HepG2 (cell line): ENCODE data around the gene CENPC. TPM values are rescaled to one million over a fixed set of nuclear protein-coding genes. Genes with fewer than 3 reads are reported as not detected.

ENCODE experiments used
- ATAC-seq: fragments of 200-7000 bp; cut with Tn5 transposase; 3 replicates; pipeline ENCODE4 v1.9.1; 2020; ENCODE audit warnings: mild to moderate bottlenecking, moderate library complexity
- BruUV-seq: library from RNA; stranded (reverse); fragments of 400-500 nt; replicated peaks from 2 replicates; lab custom pipeline; 2021; lab: Mats Ljungman, UMichigan
- CTCF ChIA-PET: fragments of 300-600 bp; formaldehyde crosslinking; extraction: SDS; loops from one replicate; lab custom pipeline; 2021; ENCODE audit warnings: low total read pairs, inconsistent platforms, low intra/inter-chr PET ratio; lab: Yijun Ruan, JAX
- POLR2A ChIA-PET: fragments of 350-600 bp; sonication (Branson Sonifier 250); formaldehyde crosslinking; loops from one replicate; lab custom pipeline; 2020; ENCODE audit warnings: antibody characterized with exemption, inconsistent platforms; lab: Yijun Ruan, JAX
- DNase-seq: peaks from one replicate; pipeline ENCODE4 v3.0.0-alpha.2; 2015; ENCODE audit warnings: low spot score
- FAIRE-seq: peaks from 3 replicates; lab custom pipeline; 2011; peaks lifted over from hg19 to GRCh38; lab: Jason Lieb, UNC
- H2AFZ ChIP-seq: one replicate; pipeline ENCODE4 v1.6.1; 2011; ENCODE audit warnings: low read length, inconsistent platforms
- H3K27ac ChIP-seq: fragments of 300-600 bp; 3 replicates; pipeline ENCODE4 v1.8.0; 2011; ENCODE audit warnings: mixed run types, mild to moderate bottlenecking, mixed read lengths, low read length, inconsistent platforms; ENCODE audit not compliant: insufficient read depth; ENCODE audit errors: extremely low read length
- H3K27me3 ChIP-seq, 2 experiments: fragments of 200-600 bp in 1 of 2; 2 replicates in 1 of 2; 3 replicates in 1 of 2; pipeline versions ENCODE4 v1.6.0 to v1.8.0; 2011; ENCODE audit warnings: low read length in 2 of 2, mild to moderate bottlenecking in 2 of 2, moderate library complexity in 2 of 2, inconsistent platforms in 1 of 2; ENCODE audit not compliant: insufficient read depth in 2 of 2, control insufficient read depth in 1 of 2
- H3K36me3 ChIP-seq, 2 experiments: fragments of 200-600 bp in 1 of 2; replicated peaks in 1 of 2; 2 replicates in 1 of 2; 3 replicates in 1 of 2; pipeline versions ENCODE4 v1.5.1 to v1.8.0; 2011; ENCODE audit warnings: low read length in 2 of 2, inconsistent platforms in 1 of 2; ENCODE audit not compliant: insufficient read depth in 2 of 2, control insufficient read depth in 1 of 2
- H3K4me1 ChIP-seq: 2 replicates; pipeline ENCODE4 v1.5.1; 2012; ENCODE audit warnings: low read length, inconsistent platforms; ENCODE audit not compliant: insufficient read depth
- H3K4me2 ChIP-seq: 2 replicates; pipeline ENCODE4 v1.6.0; 2011; ENCODE audit warnings: low read depth, low read length, inconsistent platforms
- H3K4me3 ChIP-seq, 3 experiments: fragments of 200-600 bp in 1 of 3; sonication (generic), shearing (Covaris generic) in 1 of 3; replicated peaks in 1 of 3; 2 replicates each; pipeline ENCODE4 v1.5.1; 2011 to 2016; ENCODE audit warnings: low read length in 3 of 3, inconsistent platforms in 2 of 3, low read depth in 2 of 3, mild to moderate bottlenecking in 2 of 3, control low read depth in 1 of 3, mixed read lengths in 1 of 3; ENCODE audit not compliant: insufficient read depth in 1 of 3
- H3K79me2 ChIP-seq: one replicate; pipeline ENCODE4 v1.6.1; 2011; ENCODE audit warnings: low read length, inconsistent platforms; ENCODE audit not compliant: insufficient read depth
- H3K9ac ChIP-seq: 2 replicates; pipeline ENCODE4 v1.6.0; 2011; ENCODE audit warnings: mild to moderate bottlenecking, low read depth, low read length, inconsistent platforms; ENCODE audit not compliant: insufficient read depth
- H3K9me3 ChIP-seq: 2 replicates; pipeline ENCODE4 v1.5.1; 2012; ENCODE audit warnings: mild to moderate bottlenecking, low read length
- H4K20me1 ChIP-seq: 2 replicates; pipeline ENCODE4 v1.6.0; 2011; ENCODE audit warnings: inconsistent platforms, mild to moderate bottlenecking, low read length, moderate library complexity; ENCODE audit not compliant: insufficient read depth
- ATF5 ChIP-seq: sonication (generic); formaldehyde crosslinking; IDR thresholded peaks from 2 replicates; pipeline ENCODE4 v1.4.0; 2020; ENCODE audit warnings: mild to moderate bottlenecking, low read depth, missing genetic modification reagents
- EHMT2 ChIP-seq: fragments of 200-600 bp; sonication (generic); IDR thresholded peaks from 2 replicates; pipeline ENCODE4 v1.7.0; 2017; ENCODE audit warnings: antibody characterized with exemption, low read depth, low read length, borderline replicate concordance
- NFIB ChIP-seq: sonication (generic); formaldehyde crosslinking; IDR thresholded peaks from 2 replicates; pipeline ENCODE4 v1.9.0; 2021; ENCODE audit warnings: missing genetic modification reagents, mild to moderate bottlenecking, borderline replicate concordance
- PCBP2 ChIP-seq: fragments of 200-400 bp; formaldehyde crosslinking; optimal IDR thresholded peaks from 2 replicates; pipeline ENCODE3; 2018; ENCODE audit warnings: low read length, low read depth; ENCODE audit not compliant: poor library complexity, severe bottlenecking
- TAF15 ChIP-seq: fragments of 200-400 bp; formaldehyde crosslinking; IDR thresholded peaks from one replicate; pipeline ENCODE4 v1.6.1; 2018; ENCODE audit warnings: mild to moderate bottlenecking, low read depth, low read length; ENCODE audit not compliant: poor library complexity, severe bottlenecking
- ZMAT5 ChIP-seq: sonication (generic); formaldehyde crosslinking; IDR thresholded peaks from 2 replicates; pipeline ENCODE4 v1.5.0; 2020; ENCODE audit warnings: mild to moderate bottlenecking, low read depth, missing genetic modification reagents, borderline replicate concordance
- ZNF230 ChIP-seq: sonication (generic); formaldehyde crosslinking; IDR thresholded peaks from 2 replicates; pipeline ENCODE4 v1.4.0; 2020; ENCODE audit warnings: mild to moderate bottlenecking, missing genetic modification reagents
- ZNF296 ChIP-seq: sonication (generic); formaldehyde crosslinking; conservative IDR thresholded peaks from 2 replicates; pipeline ENCODE4 v1.5.0; 2020; ENCODE audit warnings: mild to moderate bottlenecking, missing genetic modification reagents
- WGBS: methylation state at CpG from one replicate; pipeline ENCODE4 v1.1.6; 2017; ENCODE audit warnings: low lambda C conversion rate; 5-methylcytosine and 5-hydroxymethylcytosine counted together
- in situ Hi-C: cut with HindIII; loops from 2 replicates; pipeline ENCODE4 v1.10.0; 2017; ENCODE audit warnings: low pct_unique_long_range_greater_than_20kb; ENCODE audit not compliant: extremely low pct_ligation_motif_present
- intact Hi-C: fragments of 100-400 bp; cut with micrococcal nuclease; formaldehyde crosslinking; loops from one replicate; pipeline ENCODE4 v1.10.0; 2022; ENCODE audit not compliant: unreplicated experiment
- polyA plus RNA-seq, 8 experiments: library from polyadenylated mRNA; depleted of rRNA in 3 of 8; stranded (reverse) in 7 of 8; unstranded in 1 of 8; fragments of >200 nt; fragmentation: Illumina TruSeq in 4 of 8; extraction: Trizol in 4 of 8; gene quantifications; 2 replicates each; pipeline versions ENCODE4 v1.2.1 to v1.2.3, GENCODE V29; 2011 to 2016; ENCODE audit warnings: low read depth in 4 of 8, missing spikeins in 1 of 8, mixed read lengths in 1 of 8; ENCODE audit not compliant: insufficient read depth in 1 of 8
- total RNA-seq, 5 experiments: library from RNA; depleted of rRNA; stranded (reverse); fragments of >200 nt; fragmentation: Illumina TruSeq; extraction: Trizol; gene quantifications; 2 replicates each; pipeline ENCODE4 v1.2.3, GENCODE V29; 2016; ENCODE audit warnings: low read depth in 1 of 5
- TF ChIP-seq, protein P1 (sequence below): sonication (generic); formaldehyde crosslinking; IDR thresholded peaks from 2 replicates; pipeline ENCODE4 v1.4.0; 2020; ENCODE audit warnings: missing genetic modification reagents
- TF ChIP-seq, protein P2 (sequence below): sonication (generic); formaldehyde crosslinking; IDR thresholded peaks from 2 replicates; pipeline ENCODE4 v1.9.0; 2021; ENCODE audit warnings: mild to moderate bottlenecking, missing genetic modification reagents

Gene CENPC
- total and polyA plus RNA-seq, 2 of the 13 experiments (the other 11 are each of a cell fraction or from before 2014, with no cell fraction given) = 4.7 to 16.4 TPM

DNA sequence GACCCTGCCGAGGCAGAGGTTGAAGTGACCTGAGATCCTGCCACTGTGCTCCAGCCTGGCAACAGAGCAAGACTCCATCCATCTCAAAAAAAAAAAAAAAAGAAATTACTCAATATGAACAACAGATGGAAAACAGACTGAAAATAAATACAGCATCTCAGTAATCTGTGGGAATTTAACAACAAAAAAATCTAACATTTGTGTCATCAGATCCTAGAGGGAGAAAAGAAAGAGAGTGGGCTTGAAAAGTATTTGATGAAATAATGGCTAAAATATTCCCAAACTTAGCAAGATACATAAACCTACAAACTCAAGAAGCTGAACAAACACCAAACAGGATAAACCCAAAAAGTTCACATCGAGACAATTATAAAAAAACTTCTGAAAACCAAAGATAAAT lies 84.7 kb downstream of the CENPC start:
- in situ Hi-C loops (no loop called here), intact Hi-C loops (no loop called here)
- TF ChIP-seq ATF5 (CRISPR knock-in tag) (no peak), ZMAT5 (CRISPR knock-in tag) (no peak), ZNF230 (CRISPR knock-in tag) (no peak), NFIB (CRISPR knock-in tag) (no peak), TAF15 (no peak), PCBP2 (no peak), ZNF296 (CRISPR knock-in tag) (no peak), EHMT2 (no peak)
- TF ChIP-seq, protein P1, sequence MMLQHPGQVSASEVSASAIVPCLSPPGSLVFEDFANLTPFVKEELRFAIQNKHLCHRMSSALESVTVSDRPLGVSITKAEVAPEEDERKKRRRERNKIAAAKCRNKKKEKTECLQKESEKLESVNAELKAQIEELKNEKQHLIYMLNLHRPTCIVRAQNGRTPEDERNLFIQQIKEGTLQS = no peak
- TF ChIP-seq, protein P2, sequence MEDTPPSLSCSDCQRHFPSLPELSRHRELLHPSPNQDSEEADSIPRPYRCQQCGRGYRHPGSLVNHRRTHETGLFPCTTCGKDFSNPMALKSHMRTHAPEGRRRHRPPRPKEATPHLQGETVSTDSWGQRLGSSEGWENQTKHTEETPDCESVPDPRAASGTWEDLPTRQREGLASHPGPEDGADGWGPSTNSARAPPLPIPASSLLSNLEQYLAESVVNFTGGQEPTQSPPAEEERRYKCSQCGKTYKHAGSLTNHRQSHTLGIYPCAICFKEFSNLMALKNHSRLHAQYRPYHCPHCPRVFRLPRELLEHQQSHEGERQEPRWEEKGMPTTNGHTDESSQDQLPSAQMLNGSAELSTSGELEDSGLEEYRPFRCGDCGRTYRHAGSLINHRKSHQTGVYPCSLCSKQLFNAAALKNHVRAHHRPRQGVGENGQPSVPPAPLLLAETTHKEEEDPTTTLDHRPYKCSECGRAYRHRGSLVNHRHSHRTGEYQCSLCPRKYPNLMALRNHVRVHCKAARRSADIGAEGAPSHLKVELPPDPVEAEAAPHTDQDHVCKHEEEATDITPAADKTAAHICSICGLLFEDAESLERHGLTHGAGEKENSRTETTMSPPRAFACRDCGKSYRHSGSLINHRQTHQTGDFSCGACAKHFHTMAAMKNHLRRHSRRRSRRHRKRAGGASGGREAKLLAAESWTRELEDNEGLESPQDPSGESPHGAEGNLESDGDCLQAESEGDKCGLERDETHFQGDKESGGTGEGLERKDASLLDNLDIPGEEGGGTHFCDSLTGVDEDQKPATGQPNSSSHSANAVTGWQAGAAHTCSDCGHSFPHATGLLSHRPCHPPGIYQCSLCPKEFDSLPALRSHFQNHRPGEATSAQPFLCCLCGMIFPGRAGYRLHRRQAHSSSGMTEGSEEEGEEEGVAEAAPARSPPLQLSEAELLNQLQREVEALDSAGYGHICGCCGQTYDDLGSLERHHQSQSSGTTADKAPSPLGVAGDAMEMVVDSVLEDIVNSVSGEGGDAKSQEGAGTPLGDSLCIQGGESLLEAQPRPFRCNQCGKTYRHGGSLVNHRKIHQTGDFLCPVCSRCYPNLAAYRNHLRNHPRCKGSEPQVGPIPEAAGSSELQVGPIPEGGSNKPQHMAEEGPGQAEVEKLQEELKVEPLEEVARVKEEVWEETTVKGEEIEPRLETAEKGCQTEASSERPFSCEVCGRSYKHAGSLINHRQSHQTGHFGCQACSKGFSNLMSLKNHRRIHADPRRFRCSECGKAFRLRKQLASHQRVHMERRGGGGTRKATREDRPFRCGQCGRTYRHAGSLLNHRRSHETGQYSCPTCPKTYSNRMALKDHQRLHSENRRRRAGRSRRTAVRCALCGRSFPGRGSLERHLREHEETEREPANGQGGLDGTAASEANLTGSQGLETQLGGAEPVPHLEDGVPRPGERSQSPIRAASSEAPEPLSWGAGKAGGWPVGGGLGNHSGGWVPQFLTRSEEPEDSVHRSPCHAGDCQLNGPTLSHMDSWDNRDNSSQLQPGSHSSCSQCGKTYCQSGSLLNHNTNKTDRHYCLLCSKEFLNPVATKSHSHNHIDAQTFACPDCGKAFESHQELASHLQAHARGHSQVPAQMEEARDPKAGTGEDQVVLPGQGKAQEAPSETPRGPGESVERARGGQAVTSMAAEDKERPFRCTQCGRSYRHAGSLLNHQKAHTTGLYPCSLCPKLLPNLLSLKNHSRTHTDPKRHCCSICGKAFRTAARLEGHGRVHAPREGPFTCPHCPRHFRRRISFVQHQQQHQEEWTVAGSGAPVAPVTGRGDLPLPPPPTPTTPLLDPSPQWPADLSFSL = no peak
- BruUV-seq = no TSS peak
- ChIA-PET CTCF (no interaction called here), POLR2A (no interaction called here)
- ATAC-seq = no peak
- H3K9ac ChIP-seq = no peak overlapping the region
- no peak overlapping the region for H3K27ac ChIP-seq
- H3K79me2 ChIP-seq = no peaks in the 10 kb centered on the region
- no peak overlapping the region for H3K4me3 ChIP-seq
- FAIRE-seq = no peak
- no peaks in the 10 kb centered on the region for H3K27me3 ChIP-seq
- H3K36me3 ChIP-seq = no peaks in the 10 kb centered on the region; a peak in 1 of 5 replicates
- H2AFZ ChIP-seq = no peak overlapping the region
- H3K4me1 ChIP-seq = no peaks in the 10 kb centered on the region
- H3K9me3 ChIP-seq = no peaks in the 10 kb centered on the region
- DNase-seq = no peak
- no peaks in the 10 kb centered on the region for H4K20me1 ChIP-seq
- no peak overlapping the region for H3K4me2 ChIP-seq
- WGBS = 100% methylated on average over 2 of the region's 2 CpGs
